ENCODE data around the gene TBC1D16. TPM values are rescaled to one million over a fixed set of nuclear protein-coding genes. Genes with fewer than 3 reads are reported as not detected.

The TBC1D16 gene
- total RNA-seq, 1 donor from 2014 or later: 197 TPM

- Mint-ChIP-seq H3K36me3 (ENCODE audit: unreplicated experiment) (peaks cover 5% of the 10 kb centered on the region), H3K4me3 (ENCODE audit: unreplicated experiment) (no peak overlapping the region), H3K9me3 (ENCODE audit: unreplicated experiment) (peaks cover 4% of the 10 kb centered on the region), H3K27me3 (ENCODE audit: unreplicated experiment) (peaks cover 5% of the 10 kb centered on the region), H3K27ac (ENCODE audit: unreplicated experiment) (no peak overlapping the region), H3K4me1 (ENCODE audit: low read depth, unreplicated experiment) (peaks cover 4% of the 10 kb centered on the region)
- TF ChIP-seq CTCF (IDR thresholded peaks at IDR 0.05; ENCODE audit: partially characterized antibody, unreplicated experiment): no peak
- no peak for DNase-seq
Measured at GRCh38 chr17:80081596-80081995, 45.9 kb upstream of the TBC1D16 start.

DNA sequence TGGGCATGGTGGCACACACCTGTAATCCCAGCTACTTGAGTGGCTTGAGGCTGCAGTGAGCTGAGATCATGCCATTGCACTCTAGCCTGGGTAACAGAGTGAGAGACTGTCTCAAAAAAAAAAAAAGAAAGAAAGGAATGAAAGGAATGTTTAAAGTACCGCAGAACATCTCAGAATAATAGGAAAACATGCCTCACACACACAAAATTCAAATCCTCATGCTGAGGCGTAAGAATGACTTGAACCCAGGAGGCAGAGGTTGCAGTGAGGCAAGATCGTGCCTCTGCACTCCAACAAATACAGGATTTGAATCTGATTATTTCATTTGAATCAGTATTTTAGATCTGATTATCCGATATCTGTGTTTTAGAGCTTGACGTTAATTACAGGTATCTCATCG, 44.4 kb upstream of the TBC1D16 start:
- Mint-ChIP-seq H3K9me3 (ENCODE audit: unreplicated experiment) (peaks cover 4% of the 10 kb centered on the region), H3K4me3 (ENCODE audit: unreplicated experiment) (no peak overlapping the region), H3K27me3 (ENCODE audit: unreplicated experiment) (peaks cover 5% of the 10 kb centered on the region), H3K27ac (ENCODE audit: unreplicated experiment) (no peak overlapping the region), H3K36me3 (ENCODE audit: unreplicated experiment) (peaks cover 5% of the 10 kb centered on the region), H3K4me1 (ENCODE audit: low read depth, unreplicated experiment) (peaks cover 4% of the 10 kb centered on the region)
- no peak for DNase-seq
- no peak for TF ChIP-seq CTCF (IDR thresholded peaks at IDR 0.05; ENCODE audit: partially characterized antibody, unreplicated experiment)

DNA sequence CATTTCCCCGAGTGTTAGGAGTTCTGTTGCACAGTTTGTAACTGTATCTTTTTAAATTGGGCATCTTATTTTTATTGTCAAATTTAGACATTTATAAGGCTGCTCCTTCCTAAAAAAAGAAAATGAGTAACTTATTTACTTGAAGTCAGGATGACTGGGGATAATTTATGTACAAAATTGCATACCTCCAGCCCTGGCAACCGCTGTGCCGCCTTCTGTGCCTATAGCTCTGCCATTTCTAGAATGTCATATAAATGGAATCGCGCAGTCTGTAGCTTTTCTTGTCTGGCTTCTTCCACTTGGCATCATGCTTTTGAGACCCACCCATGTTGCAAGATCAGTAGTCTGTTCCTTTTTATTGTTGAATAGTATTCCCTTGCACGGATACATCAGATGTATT, 36.7 kb upstream of the TBC1D16 start:
- H3K27me3 Mint-ChIP-seq (ENCODE audit: unreplicated experiment): no peaks in the 10 kb centered on the region
- no peak overlapping the region for H3K27ac Mint-ChIP-seq (ENCODE audit: unreplicated experiment)
- peaks cover under 1% of the 10 kb centered on the region for H3K36me3 Mint-ChIP-seq (ENCODE audit: unreplicated experiment)
- no peak for TF ChIP-seq CTCF (IDR thresholded peaks at IDR 0.05; ENCODE audit: partially characterized antibody, unreplicated experiment)
- no peak overlapping the region for H3K4me3 Mint-ChIP-seq (ENCODE audit: unreplicated experiment)
- no peaks in the 10 kb centered on the region for H3K4me1 Mint-ChIP-seq (ENCODE audit: low read depth, unreplicated experiment)
- DNase-seq: no peak
- H3K9me3 Mint-ChIP-seq (ENCODE audit: unreplicated experiment): peaks cover 3% of the 10 kb centered on the region

DNA sequence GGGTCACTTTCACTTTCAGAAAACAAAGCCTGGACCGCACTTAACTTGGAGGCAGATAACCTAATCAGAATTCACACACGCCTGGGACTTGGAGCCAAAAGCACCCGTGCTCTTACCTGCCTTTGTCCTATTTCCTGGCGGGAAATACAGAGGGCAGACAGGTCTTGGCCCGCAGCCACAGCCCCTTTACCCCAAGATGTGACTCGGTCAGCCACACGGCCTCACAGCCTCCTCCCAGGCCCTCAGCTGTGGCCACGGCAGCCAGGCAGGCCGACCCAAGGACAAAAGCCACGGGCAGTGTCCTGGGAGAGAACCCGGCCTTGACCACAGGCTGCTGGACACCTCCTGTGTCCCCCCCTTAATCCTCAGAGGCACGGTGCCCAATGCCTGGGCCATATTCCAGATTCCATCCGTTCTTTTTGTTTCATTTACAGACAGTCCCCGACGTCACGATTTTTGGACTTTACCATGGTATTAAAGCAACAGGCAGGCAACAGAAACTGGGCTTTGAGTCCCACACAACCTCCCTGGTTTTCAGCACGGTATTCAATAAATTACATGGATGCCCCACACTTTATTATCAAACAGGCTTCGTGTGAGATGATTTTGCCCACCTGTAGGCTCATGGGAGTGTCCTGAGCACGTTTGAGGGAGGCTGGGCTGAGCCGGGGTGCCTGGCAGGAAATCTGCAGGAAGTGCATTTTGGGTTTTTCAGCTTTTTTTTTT, 35.6 kb upstream of the TBC1D16 start:
- no peak for TF ChIP-seq CTCF (IDR thresholded peaks at IDR 0.05; ENCODE audit: partially characterized antibody, unreplicated experiment)
- no peaks in the 10 kb centered on the region for H3K27me3 Mint-ChIP-seq (ENCODE audit: unreplicated experiment)
- H3K4me1 Mint-ChIP-seq (ENCODE audit: low read depth, unreplicated experiment): no peaks in the 10 kb centered on the region
- H3K27ac Mint-ChIP-seq (ENCODE audit: unreplicated experiment): no peak overlapping the region
- H3K9me3 Mint-ChIP-seq (ENCODE audit: unreplicated experiment): peaks cover 4% of the 10 kb centered on the region
- H3K4me3 Mint-ChIP-seq (ENCODE audit: unreplicated experiment): no peak overlapping the region
- no peak for DNase-seq
- no peaks in the 10 kb centered on the region for H3K36me3 Mint-ChIP-seq (ENCODE audit: unreplicated experiment)

DNA sequence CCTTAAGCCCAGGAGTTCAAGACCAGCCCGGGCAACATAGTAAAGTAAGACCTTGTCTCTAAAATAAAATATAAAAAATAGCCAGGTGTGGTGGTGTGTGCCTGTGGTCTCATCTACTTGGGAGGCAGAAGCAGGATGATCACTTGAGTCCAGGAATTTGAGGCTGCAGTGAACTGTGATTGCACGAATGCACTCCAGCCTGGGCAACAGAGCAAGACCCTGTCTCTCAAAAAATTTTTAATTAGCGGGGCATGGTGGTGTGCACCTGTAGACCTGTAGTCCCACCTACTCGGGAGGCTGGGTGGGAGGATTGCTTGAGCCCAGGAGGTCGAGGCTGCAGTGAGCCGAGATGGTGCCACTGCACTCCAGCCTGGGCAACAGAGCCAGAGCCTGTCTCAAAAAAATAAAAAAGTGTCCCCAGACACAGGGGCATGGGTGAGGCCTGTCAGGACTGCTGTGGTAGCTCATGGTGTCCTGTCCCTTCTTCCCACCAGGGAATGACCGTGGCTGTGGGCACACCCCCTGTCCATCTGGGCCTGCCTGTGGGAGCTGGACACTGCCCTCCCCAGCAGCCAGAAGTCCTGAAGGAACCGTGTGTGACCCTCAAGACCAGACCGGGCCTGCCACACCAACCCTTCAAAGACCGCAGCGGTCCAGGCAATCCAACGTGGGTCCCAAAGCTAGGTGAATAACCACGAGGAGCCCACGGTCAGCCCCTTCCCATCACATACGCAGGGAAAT, 34.9 kb upstream of the TBC1D16 start:
- Mint-ChIP-seq H3K27me3 (ENCODE audit: unreplicated experiment) (no peaks in the 10 kb centered on the region), H3K27ac (ENCODE audit: unreplicated experiment) (no peak overlapping the region), H3K36me3 (ENCODE audit: unreplicated experiment) (no peaks in the 10 kb centered on the region), H3K9me3 (ENCODE audit: unreplicated experiment) (peaks cover 4% of the 10 kb centered on the region), H3K4me1 (ENCODE audit: low read depth, unreplicated experiment) (no peaks in the 10 kb centered on the region), H3K4me3 (ENCODE audit: unreplicated experiment) (no peak overlapping the region)
- no peak for TF ChIP-seq CTCF (IDR thresholded peaks at IDR 0.05; ENCODE audit: partially characterized antibody, unreplicated experiment)
- no peak for DNase-seq

All from glutamatergic neuron (in vitro differentiated cells).